ENCODE data around the gene SLC51A.

SLC51A gene

DNA sequence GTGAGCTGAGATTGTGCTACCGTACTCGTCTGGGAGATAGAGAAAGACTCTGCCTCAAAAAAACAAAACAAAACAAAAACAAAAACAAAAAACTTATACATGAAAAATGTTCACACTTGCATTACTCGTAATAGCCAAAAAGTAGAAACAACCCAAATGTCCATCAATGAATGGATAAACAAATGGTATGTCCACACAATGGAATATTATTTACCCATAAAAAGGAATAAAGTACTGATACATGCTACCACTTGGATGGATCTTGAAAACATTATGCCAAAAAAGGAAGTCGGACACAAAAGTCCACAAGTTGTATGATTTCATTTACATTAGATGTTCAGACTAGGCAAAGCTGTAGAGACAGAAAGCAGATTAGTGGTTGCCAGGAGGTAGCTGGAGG lies 44.5 kb downstream of the SLC51A start:
- no peak for TF ChIP-seq PAX5 (IDR thresholded peaks at IDR 0.05; ENCODE audit: insufficient read depth, low read length, severe bottlenecking)
- no peak for TF ChIP-seq POU2F2 (IDR thresholded peaks at IDR 0.05; ENCODE audit: low read depth, low read length)
- TF ChIP-seq POLR2A (IDR thresholded peaks at IDR 0.05; ENCODE audit: low read depth, low read length): no peak
- FAIRE-seq: no peak
- DNase-seq (ENCODE audit: insufficient read length, low spot score): no peak

GRCh38 chr3:196263819-196264218 lies 47.5 kb downstream of the SLC51A start:
- TF ChIP-seq SPI1 (IDR thresholded peaks at IDR 0.05; ENCODE audit: low read depth, low read length): no peak
- TF ChIP-seq POLR2AphosphoS5 (IDR thresholded peaks at IDR 0.05; ENCODE audit: low read depth, low read length): no peak
- TF ChIP-seq POU2F2 (IDR thresholded peaks at IDR 0.05; ENCODE audit: low read depth, low read length): no peak
- no peak for TF ChIP-seq TAF1 (IDR thresholded peaks at IDR 0.05; ENCODE audit: low read depth, low read length)
- no peak for TF ChIP-seq PAX5 (IDR thresholded peaks at IDR 0.05; ENCODE audit: insufficient read depth, low read length, severe bottlenecking)
- no peak for TF ChIP-seq POLR2A (IDR thresholded peaks at IDR 0.05; ENCODE audit: low read depth, low read length)
- no peak for DNase-seq (ENCODE audit: insufficient read length, low spot score)
- no peak for FAIRE-seq

GRCh38 chr3:196268284-196269163 lies 52.2 kb downstream of the SLC51A start:
- TF ChIP-seq TAF1 (IDR thresholded peaks at IDR 0.05; ENCODE audit: low read depth, low read length) (no peak), SPI1 (IDR thresholded peaks at IDR 0.05; ENCODE audit: low read depth, low read length) (peak; percentile 77), PAX5 (IDR thresholded peaks at IDR 0.05; ENCODE audit: insufficient read depth, low read length, severe bottlenecking) (no peak), POLR2A (IDR thresholded peaks at IDR 0.05; ENCODE audit: low read depth, low read length) (no peak), POLR2AphosphoS5 (IDR thresholded peaks at IDR 0.05; ENCODE audit: low read depth, low read length) (no peak)
- FAIRE-seq (no peak), DNase-seq (ENCODE audit: insufficient read length, low spot score) (no peak)

GRCh38 chr3:196270499-196270898 lies 54.2 kb downstream of the SLC51A start:
- no peak for TF ChIP-seq POLR2AphosphoS5 (IDR thresholded peaks at IDR 0.05; ENCODE audit: low read depth, low read length)
- no peak for TF ChIP-seq SPI1 (IDR thresholded peaks at IDR 0.05; ENCODE audit: low read depth, low read length)
- no peak for TF ChIP-seq TAF1 (IDR thresholded peaks at IDR 0.05; ENCODE audit: low read depth, low read length)
- no peak for TF ChIP-seq POLR2A (IDR thresholded peaks at IDR 0.05; ENCODE audit: low read depth, low read length)
- no peak for TF ChIP-seq PAX5 (IDR thresholded peaks at IDR 0.05; ENCODE audit: insufficient read depth, low read length, severe bottlenecking)
- no peak for TF ChIP-seq POU2F2 (IDR thresholded peaks at IDR 0.05; ENCODE audit: low read depth, low read length)
- FAIRE-seq (no peak), DNase-seq (ENCODE audit: insufficient read length, low spot score) (no peak)

GRCh38 chr3:196272826-196273225 lies 56.5 kb downstream of the SLC51A start:
- FAIRE-seq (no peak), DNase-seq (ENCODE audit: insufficient read length, low spot score) (no peak)
- TF ChIP-seq POLR2AphosphoS5 (IDR thresholded peaks at IDR 0.05; ENCODE audit: low read depth, low read length): no peak
- TF ChIP-seq PAX5 (IDR thresholded peaks at IDR 0.05; ENCODE audit: insufficient read depth, low read length, severe bottlenecking): no peak
- TF ChIP-seq TAF1 (IDR thresholded peaks at IDR 0.05; ENCODE audit: low read depth, low read length): no peak
- TF ChIP-seq POLR2A (IDR thresholded peaks at IDR 0.05; ENCODE audit: low read depth, low read length): no peak
- TF ChIP-seq SPI1 (IDR thresholded peaks at IDR 0.05; ENCODE audit: low read depth, low read length): no peak
- TF ChIP-seq POU2F2 (IDR thresholded peaks at IDR 0.05; ENCODE audit: low read depth, low read length): no peak

- FAIRE-seq (no peak), DNase-seq (ENCODE audit: insufficient read length, low spot score) (no peak)
- TF ChIP-seq POU2F2 (IDR thresholded peaks at IDR 0.05; ENCODE audit: low read depth, low read length) (no peak), POLR2AphosphoS5 (IDR thresholded peaks at IDR 0.05; ENCODE audit: low read depth, low read length) (no peak), PAX5 (IDR thresholded peaks at IDR 0.05; ENCODE audit: insufficient read depth, low read length, severe bottlenecking) (no peak), POLR2A (IDR thresholded peaks at IDR 0.05; ENCODE audit: low read depth, low read length) (no peak)
Measured at GRCh38 chr3:196273655-196274054, 57.3 kb downstream of the SLC51A start.

DNA sequence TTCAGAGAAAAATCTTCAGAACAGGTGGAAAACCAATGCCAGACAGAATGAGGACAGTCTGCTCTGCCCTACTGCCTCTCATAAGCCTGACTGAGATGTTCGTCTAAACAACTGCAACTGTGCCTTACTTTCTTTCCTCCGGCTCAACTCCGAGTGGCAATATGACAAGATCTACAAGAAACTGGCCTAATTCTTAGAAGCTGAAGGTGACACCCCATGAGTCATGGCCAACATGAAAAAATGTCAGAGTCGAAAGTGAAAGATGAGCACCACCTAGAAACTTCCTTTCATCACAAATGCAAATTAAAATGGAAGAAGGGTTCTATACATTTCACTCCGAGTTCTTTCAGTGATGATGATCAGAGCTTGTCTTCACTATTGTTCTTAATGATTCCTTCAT lies 58.3 kb downstream of the SLC51A start:
- TF ChIP-seq POU2F2 (IDR thresholded peaks at IDR 0.05; ENCODE audit: low read depth, low read length) (0 out of 2 replicates have a peak, but pooled peaks have one; percentile 15), PAX5 (IDR thresholded peaks at IDR 0.05; ENCODE audit: insufficient read depth, low read length, severe bottlenecking) (no peak), POLR2A (IDR thresholded peaks at IDR 0.05; ENCODE audit: low read depth, low read length) (no peak), POLR2AphosphoS5 (IDR thresholded peaks at IDR 0.05; ENCODE audit: low read depth, low read length) (no peak), SPI1 (IDR thresholded peaks at IDR 0.05; ENCODE audit: low read depth, low read length) (no peak)
- FAIRE-seq (peak; percentile 43), DNase-seq (ENCODE audit: insufficient read length, low spot score) (peak; percentile 62)

- DNase-seq (ENCODE audit: insufficient read length, low spot score) (no peak), FAIRE-seq (no peak)
- TF ChIP-seq POLR2AphosphoS5 (IDR thresholded peaks at IDR 0.05; ENCODE audit: low read depth, low read length) (no peak), TAF1 (IDR thresholded peaks at IDR 0.05; ENCODE audit: low read depth, low read length) (no peak), SPI1 (IDR thresholded peaks at IDR 0.05; ENCODE audit: low read depth, low read length) (no peak)
Measured at GRCh38 chr3:196275126-196275525, 58.8 kb downstream of the SLC51A start.

DNA sequence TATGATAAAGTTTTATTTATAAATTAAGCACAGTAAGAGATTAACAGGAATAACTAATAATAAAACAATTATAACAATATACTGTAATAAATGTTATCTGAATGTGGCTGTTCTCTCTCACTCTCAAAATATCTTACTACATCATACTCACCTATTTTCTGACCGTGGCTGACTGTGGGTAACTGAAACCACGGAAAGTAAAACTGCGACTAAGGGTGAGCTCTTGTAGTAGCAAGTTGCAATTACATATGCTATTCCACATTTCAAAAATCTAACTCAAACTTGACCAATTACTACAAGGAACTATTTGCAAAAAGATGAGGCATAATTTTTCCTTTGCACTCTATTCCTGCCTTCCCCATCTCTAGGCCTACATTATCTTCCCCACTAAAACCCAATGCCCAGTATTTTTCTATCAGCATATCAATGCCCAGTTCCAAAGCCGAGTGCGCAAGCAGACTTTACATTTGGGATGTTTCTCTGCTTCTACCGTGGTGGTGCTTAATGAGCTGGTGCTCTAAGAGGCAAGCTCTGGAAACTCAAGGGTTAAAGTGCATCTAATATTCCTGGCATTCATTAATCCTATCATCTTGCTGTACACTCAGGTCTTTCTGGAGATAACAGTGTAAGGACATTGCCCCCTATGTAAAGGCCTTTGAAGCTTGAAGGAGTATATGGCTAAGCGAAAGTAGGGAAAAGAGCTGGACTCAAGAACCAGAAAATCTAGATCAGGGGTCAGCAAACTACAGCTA lies 64.5 kb downstream of the SLC51A start:
- TF ChIP-seq TAF1 (IDR thresholded peaks at IDR 0.05; ENCODE audit: low read depth, low read length): no peak
- TF ChIP-seq POLR2A (IDR thresholded peaks at IDR 0.05; ENCODE audit: low read depth, low read length): no peak
- TF ChIP-seq PAX5 (IDR thresholded peaks at IDR 0.05; ENCODE audit: insufficient read depth, low read length, severe bottlenecking): no peak
- no peak for TF ChIP-seq POU2F2 (IDR thresholded peaks at IDR 0.05; ENCODE audit: low read depth, low read length)
- TF ChIP-seq POLR2AphosphoS5 (IDR thresholded peaks at IDR 0.05; ENCODE audit: low read depth, low read length): no peak
- TF ChIP-seq SPI1 (IDR thresholded peaks at IDR 0.05; ENCODE audit: low read depth, low read length): no peak
- DNase-seq (ENCODE audit: insufficient read length, low spot score): no peak
- peak; percentile 86 for FAIRE-seq
